H9 (cell line): ENCODE results near the gene BBX. TPM values are rescaled to one million over a fixed set of nuclear protein-coding genes. Genes with fewer than 3 reads are reported as not detected.
"Not testable (repeated sequence)": the region's sequence is repeated elsewhere in the genome, so short reads cannot be mapped to it uniquely, and the experiment has no call there.

Experiments used
- DNase-seq: peaks from one replicate; pipeline ENCODE4 v3.0.0-alpha.2; 2017
- H2AFZ ChIP-seq: one replicate; pipeline ENCODE4 v1.6.1; 2013; ENCODE audit warnings: mild to moderate bottlenecking, low read length, control low read depth, moderate library complexity
- H2AK5ac ChIP-seq: 2 replicates; pipeline ENCODE4 v1.6.1; 2013; ENCODE audit warnings: low read length, control low read depth, mixed read lengths; ENCODE audit not compliant: insufficient read length
- H2BK120ac ChIP-seq: one replicate; pipeline ENCODE4 v1.6.1; 2013; ENCODE audit warnings: low read depth, mild to moderate bottlenecking, low read length, control low read depth, inconsistent platforms; ENCODE audit not compliant: poor library complexity, severe bottlenecking
- H2BK12ac ChIP-seq: 2 replicates; pipeline ENCODE4 v1.6.1; 2013; ENCODE audit warnings: low read length, control low read depth, mixed read lengths, low read depth; ENCODE audit not compliant: insufficient read length
- H2BK15ac ChIP-seq: 2 replicates; pipeline ENCODE4 v1.6.1; 2013; ENCODE audit warnings: low read depth, low read length, control low read depth
- H2BK20ac ChIP-seq: one replicate; pipeline ENCODE4 v1.6.1; 2013; ENCODE audit warnings: low read depth, mild to moderate bottlenecking, low read length, control low read depth, inconsistent platforms; ENCODE audit not compliant: poor library complexity, severe bottlenecking
- H2BK5ac ChIP-seq: 2 replicates; pipeline ENCODE4 v1.6.1; 2013; ENCODE audit warnings: low read length, control low read depth, mixed read lengths; ENCODE audit not compliant: insufficient read length
- H3K14ac ChIP-seq: 2 replicates; pipeline ENCODE4 v1.6.1; 2013; ENCODE audit warnings: low read length, control low read depth; ENCODE audit not compliant: insufficient read depth
- H3K18ac ChIP-seq: 2 replicates; pipeline ENCODE4 v1.6.1; 2013; ENCODE audit warnings: low read depth, mild to moderate bottlenecking, mixed read lengths, low read length, control low read depth; ENCODE audit not compliant: insufficient read length
- H3K23ac ChIP-seq: 2 replicates; pipeline ENCODE4 v1.6.1; 2013; ENCODE audit warnings: low read length, control low read depth, mixed read lengths, low read depth; ENCODE audit not compliant: insufficient read length
- H3K23me2 ChIP-seq: 2 replicates; pipeline ENCODE4 v1.6.1; 2013; ENCODE audit warnings: low read depth, mild to moderate bottlenecking, mixed read lengths, low read length, control low read depth; ENCODE audit not compliant: insufficient read length, poor library complexity, severe bottlenecking
- H3K27ac ChIP-seq: 2 replicates; pipeline ENCODE4 v1.5.1; 2013; ENCODE audit warnings: low read length, control low read depth, mixed read lengths, low read depth; ENCODE audit not compliant: insufficient read length
- H3K27me3 ChIP-seq: 2 replicates; pipeline ENCODE4 v1.6.1; 2013; ENCODE audit warnings: low read length, control low read depth, inconsistent platforms; ENCODE audit not compliant: insufficient read depth
- H3K4ac ChIP-seq: 2 replicates; pipeline ENCODE4 v1.6.1; 2013; ENCODE audit warnings: low read depth, mild to moderate bottlenecking, control low read depth, inconsistent platforms, low read length, moderate library complexity
- H3K4me1 ChIP-seq: 2 replicates; pipeline ENCODE4 v1.6.1; 2013; ENCODE audit warnings: low read length, control low read depth, inconsistent platforms; ENCODE audit not compliant: insufficient read depth
- H3K4me2 ChIP-seq: 2 replicates; pipeline ENCODE4 v1.6.1; 2013; ENCODE audit warnings: low read length, control low read depth, mixed read lengths; ENCODE audit not compliant: insufficient read length, insufficient read depth
- H3K56ac ChIP-seq: 2 replicates; pipeline ENCODE4 v1.6.1; 2013; ENCODE audit warnings: low read depth, mild to moderate bottlenecking, mixed read lengths, low read length, control low read depth; ENCODE audit not compliant: insufficient read length
- H3K79me1 ChIP-seq: 2 replicates; pipeline ENCODE4 v1.6.1; 2013; ENCODE audit warnings: low read depth, mild to moderate bottlenecking, moderate library complexity, low read length, control low read depth, inconsistent platforms; ENCODE audit not compliant: insufficient read depth, poor library complexity, severe bottlenecking
- H3K79me2 ChIP-seq: 2 replicates; pipeline ENCODE4 v1.6.1; 2013; ENCODE audit warnings: low read length, control low read depth, inconsistent platforms; ENCODE audit not compliant: insufficient read depth
- H3K9ac ChIP-seq: 2 replicates; pipeline ENCODE4 v1.6.1; 2013; ENCODE audit warnings: low read length, control low read depth, mixed read lengths; ENCODE audit not compliant: insufficient read length; ENCODE audit errors: extremely low read depth
- H3K9me3 ChIP-seq: one replicate; pipeline ENCODE4 v1.6.1; 2013; ENCODE audit warnings: low read depth, low read length, inconsistent platforms; ENCODE audit not compliant: control insufficient read depth
- H3T11ph ChIP-seq: one replicate; pipeline ENCODE4 v1.6.1; 2013; ENCODE audit warnings: mild to moderate bottlenecking, low read length, control low read depth, inconsistent platforms
- H4K20me1 ChIP-seq: one replicate; pipeline ENCODE4 v1.6.1; 2013; ENCODE audit not compliant: control insufficient read depth, insufficient read length, insufficient read depth
- H4K5ac ChIP-seq: 2 replicates; pipeline ENCODE4 v1.6.1; 2013; ENCODE audit warnings: low read depth, mild to moderate bottlenecking, mixed read lengths, low read length, control low read depth; ENCODE audit not compliant: insufficient read length
- H4K8ac ChIP-seq: replicated peaks from 2 replicates; pipeline ENCODE4 v1.6.1; 2013; ENCODE audit warnings: low read length, control low read depth, mixed read lengths, low read depth; ENCODE audit not compliant: insufficient read length
- H4K91ac ChIP-seq: 2 replicates; pipeline ENCODE4 v1.6.1; 2013; ENCODE audit warnings: low read depth, mild to moderate bottlenecking, moderate library complexity, mixed read lengths, low read length, control low read depth; ENCODE audit not compliant: insufficient read length
- H3K27ac Mint-ChIP-seq, 3 experiments: 2 replicates in 2 of 3; 3 replicates in 1 of 3; pipeline ENCODE4 v1.8.0; 2020 to 2021; ENCODE audit warnings: mixed read lengths in 3 of 3, mild to moderate bottlenecking in 1 of 3, moderate library complexity in 1 of 3
- H3K27me3 Mint-ChIP-seq: 2 replicates; pipeline ENCODE4 v1.8.0; 2021; ENCODE audit warnings: low read depth, mild to moderate bottlenecking, moderate library complexity, mixed read lengths
- H3K36me3 Mint-ChIP-seq, 3 experiments: 2 replicates in 2 of 3; 3 replicates in 1 of 3; pipeline ENCODE4 v1.8.0; 2020 to 2021; ENCODE audit warnings: low read depth in 3 of 3, mixed read lengths in 3 of 3; ENCODE audit not compliant: insufficient read depth in 1 of 3
- H3K4me1 Mint-ChIP-seq, 2 experiments: 2 replicates each; pipeline ENCODE4 v1.8.0; 2020; ENCODE audit warnings: mixed read lengths in 2 of 2
- H3K4me3 Mint-ChIP-seq, 2 experiments: 2 replicates in 1 of 2; 3 replicates in 1 of 2; pipeline ENCODE4 v1.8.0; 2020 to 2021; ENCODE audit warnings: mild to moderate bottlenecking in 2 of 2, mixed read lengths in 2 of 2, moderate library complexity in 1 of 2
- H3K9me3 Mint-ChIP-seq, 2 experiments: 2 replicates in 1 of 2; 3 replicates in 1 of 2; pipeline ENCODE4 v1.8.0; 2020; ENCODE audit warnings: mild to moderate bottlenecking in 2 of 2, mixed read lengths in 2 of 2, moderate library complexity in 1 of 2
- WGBS: extraction: QIAGEN DNeasy Blood & Tissue Kit; methylation state at CpG from one replicate; pipeline ENCODE4 v1.1.7; 2013; ENCODE audit warnings: missing lambda C conversion rate, low lambda C conversion rate, mixed read lengths; ENCODE audit not compliant: insufficient read length; ENCODE audit errors: extremely low coverage; 5-methylcytosine and 5-hydroxymethylcytosine counted together
- total RNA-seq: library from RNA; stranded (reverse); gene quantifications from 2 replicates; pipeline ENCODE4 v1.2.1, GENCODE V29; 2021
- TF ChIP-seq, protein P1 (sequence below): fragments of 200-600 bp; sonication (generic); conservative IDR thresholded peaks from 3 replicates; pipeline ENCODE4 v1.8.0; 2021; ENCODE audit warnings: antibody characterized with exemption, mild to moderate bottlenecking

Gene BBX
- total RNA-seq, 1 experiment from 2014 or later, result 34.8 TPM

- Histone ChIP-seq H3K18ac (no peak overlapping the region), H3K79me2 (no peaks in the 10 kb centered on the region), H3K27ac (no peak overlapping the region), H2BK15ac (no peak overlapping the region), H2BK120ac (no peak overlapping the region), H3K4me2 (no peak overlapping the region), H3K23ac (no peak overlapping the region), H4K20me1 (no peaks in the 10 kb centered on the region), H3T11ph (no peak overlapping the region), H3K23me2 (no peaks in the 10 kb centered on the region), H2BK20ac (no peak overlapping the region), H3K4me1 (no peaks in the 10 kb centered on the region), H3K9ac (no peak overlapping the region), H3K56ac (no peak overlapping the region), H4K91ac (no peak overlapping the region), H4K8ac (no peak overlapping the region), H2BK12ac (no peak overlapping the region), H2AK5ac (no peak overlapping the region), H3K4ac (no peak overlapping the region), H3K14ac (no peak overlapping the region), H2BK5ac (no peak overlapping the region), H2AFZ (no peak overlapping the region), H3K27me3 (no peaks in the 10 kb centered on the region), H4K5ac (no peak overlapping the region), H3K79me1 (no peaks in the 10 kb centered on the region), H3K9me3 (no peaks in the 10 kb centered on the region)
- Mint-ChIP-seq H3K36me3 (no peaks in the 10 kb centered on the region), H3K9me3 (no peaks in the 10 kb centered on the region), H3K27ac (no peak overlapping the region), H3K4me1 (peaks cover 0 to 9% of the 10 kb centered on the region in 2 experiments; a peak in 1 of 4 replicates), H3K4me3 (no peak overlapping the region), H3K27me3 (no peaks in the 10 kb centered on the region)
- WGBS, result no CpG with 5 or more reads among the region's 19 CpGs
- TF ChIP-seq, protein P1, sequence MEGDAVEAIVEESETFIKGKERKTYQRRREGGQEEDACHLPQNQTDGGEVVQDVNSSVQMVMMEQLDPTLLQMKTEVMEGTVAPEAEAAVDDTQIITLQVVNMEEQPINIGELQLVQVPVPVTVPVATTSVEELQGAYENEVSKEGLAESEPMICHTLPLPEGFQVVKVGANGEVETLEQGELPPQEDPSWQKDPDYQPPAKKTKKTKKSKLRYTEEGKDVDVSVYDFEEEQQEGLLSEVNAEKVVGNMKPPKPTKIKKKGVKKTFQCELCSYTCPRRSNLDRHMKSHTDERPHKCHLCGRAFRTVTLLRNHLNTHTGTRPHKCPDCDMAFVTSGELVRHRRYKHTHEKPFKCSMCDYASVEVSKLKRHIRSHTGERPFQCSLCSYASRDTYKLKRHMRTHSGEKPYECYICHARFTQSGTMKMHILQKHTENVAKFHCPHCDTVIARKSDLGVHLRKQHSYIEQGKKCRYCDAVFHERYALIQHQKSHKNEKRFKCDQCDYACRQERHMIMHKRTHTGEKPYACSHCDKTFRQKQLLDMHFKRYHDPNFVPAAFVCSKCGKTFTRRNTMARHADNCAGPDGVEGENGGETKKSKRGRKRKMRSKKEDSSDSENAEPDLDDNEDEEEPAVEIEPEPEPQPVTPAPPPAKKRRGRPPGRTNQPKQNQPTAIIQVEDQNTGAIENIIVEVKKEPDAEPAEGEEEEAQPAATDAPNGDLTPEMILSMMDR, result no peak
- no peak for DNase-seq
Observed at GRCh38 chr3:107833722-107834416, 311.1 kb downstream of the BBX start.

DNA sequence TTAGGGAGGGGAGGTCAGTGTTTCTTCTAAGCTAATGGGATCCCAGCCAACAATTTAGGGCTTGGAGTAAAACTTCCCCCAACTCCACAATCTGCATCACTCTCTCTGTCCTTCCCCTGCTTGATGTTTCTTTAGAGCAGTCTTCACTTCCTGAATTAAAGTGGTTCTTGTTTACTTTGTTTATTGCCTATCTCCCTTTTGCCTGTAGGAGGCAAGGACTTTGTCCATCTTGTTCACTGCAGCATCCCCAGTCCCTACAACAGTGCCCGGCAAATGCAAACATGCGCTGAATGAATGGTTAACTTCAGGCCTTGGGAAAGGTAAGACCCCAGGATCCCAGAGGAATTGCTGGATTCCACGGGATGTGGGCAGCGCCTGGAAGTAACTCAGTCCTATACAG, 312.2 kb downstream of the BBX start:
- H3K4me3 Mint-ChIP-seq, H3K36me3 Mint-ChIP-seq: not testable (repeated sequence)

More for the DNA sequence above, 312.2 kb downstream of the BBX start:
- not testable (repeated sequence) for H3K9ac ChIP-seq, H3K9me3 Mint-ChIP-seq, H3K27me3 Mint-ChIP-seq, H2AFZ ChIP-seq, DNase-seq, H2BK20ac ChIP-seq, H2BK120ac ChIP-seq, H3K27me3 ChIP-seq, H4K8ac ChIP-seq, H3K27ac Mint-ChIP-seq, H3K27ac ChIP-seq, H3K9me3 ChIP-seq, H3K14ac ChIP-seq, H3K4me1 Mint-ChIP-seq, H4K20me1 ChIP-seq, H3K4me2 ChIP-seq, H4K91ac ChIP-seq, H3K23ac ChIP-seq, H3K56ac ChIP-seq, H2BK12ac ChIP-seq, H2BK5ac ChIP-seq, H3K18ac ChIP-seq, H3K79me1 ChIP-seq, H3K4ac ChIP-seq, H2AK5ac ChIP-seq, H4K5ac ChIP-seq, H3K4me1 ChIP-seq, H3K79me2 ChIP-seq, H2BK15ac ChIP-seq, H3K23me2 ChIP-seq, H3T11ph ChIP-seq
- no CpG with 5 or more reads among the region's 4 CpGs for WGBS
